ENCODE results near the gene NFKBIL1.
"Not testable (repeated sequence)": the region's sequence is repeated elsewhere in the genome, so short reads cannot be mapped to it uniquely, and the experiment has no call there.

NFKBIL1 gene

GRCh38 chr6:31551371-31551770 lies 4.0 kb downstream of the NFKBIL1 start:
- H3K27ac ChIP-seq (ENCODE audit: low read length); H3K27me3 ChIP-seq (ENCODE audit: low read depth, low read length); H3K9me3 ChIP-seq (ENCODE audit: control insufficient read depth in 1 of 2, low read length in 2 of 2); H3K4me3 ChIP-seq (ENCODE audit: low read depth in 1 of 2, low read length in 2 of 2): not testable (repeated sequence)
- H3K4me1 ChIP-seq (ENCODE audit: control insufficient read depth in 1 of 2, insufficient read depth in 2 of 2, low read length in 2 of 2), result peaks cover 4 to 19% of the 10 kb centered on the region in 2 donors
- H3K36me3 ChIP-seq (ENCODE audit: control insufficient read depth in 1 of 2, insufficient read depth in 2 of 2, low read length in 2 of 2), result peaks cover 12 to 13% of the 10 kb centered on the region in 2 donors

- Histone ChIP-seq H3K27ac (ENCODE audit: low read length) (no peak overlapping the region), H3K4me3 (ENCODE audit: low read depth in 1 of 2, low read length in 2 of 2) (no peak overlapping the region), H3K9me3 (ENCODE audit: control insufficient read depth in 1 of 2, low read length in 2 of 2) (no peaks in the 10 kb centered on the region), H3K27me3 (ENCODE audit: low read depth, low read length) (no peaks in the 10 kb centered on the region), H3K36me3 (ENCODE audit: control insufficient read depth in 1 of 2, insufficient read depth in 2 of 2, low read length in 2 of 2) (peaks cover 10 to 36% of the 10 kb centered on the region in 2 donors), H3K4me1 (ENCODE audit: control insufficient read depth in 1 of 2, insufficient read depth in 2 of 2, low read length in 2 of 2) (peaks cover 0 to 8% of the 10 kb centered on the region in 2 donors)
These were observed 8.9 kb downstream of the NFKBIL1 start for GRCh38 chr6:31556307-31556706.

- Histone ChIP-seq H3K27ac (ENCODE audit: low read length) (no peak overlapping the region), H3K4me3 (ENCODE audit: low read depth in 1 of 2, low read length in 2 of 2) (no peak overlapping the region), H3K36me3 (ENCODE audit: control insufficient read depth in 1 of 2, insufficient read depth in 2 of 2, low read length in 2 of 2) (peaks cover 10 to 36% of the 10 kb centered on the region in 2 donors), H3K9me3 (ENCODE audit: control insufficient read depth in 1 of 2, low read length in 2 of 2) (no peaks in the 10 kb centered on the region), H3K4me1 (ENCODE audit: control insufficient read depth in 1 of 2, insufficient read depth in 2 of 2, low read length in 2 of 2) (peaks cover 0 to 8% of the 10 kb centered on the region in 2 donors), H3K27me3 (ENCODE audit: low read depth, low read length) (no peaks in the 10 kb centered on the region)
These were observed 10.3 kb downstream of the NFKBIL1 start for GRCh38 chr6:31557443-31558317.

- no peak overlapping the region for H3K27ac ChIP-seq (ENCODE audit: low read length)
- peaks cover 10 to 36% of the 10 kb centered on the region in 2 donors for H3K36me3 ChIP-seq (ENCODE audit: control insufficient read depth in 1 of 2, insufficient read depth in 2 of 2, low read length in 2 of 2)
- no peaks in the 10 kb centered on the region for H3K27me3 ChIP-seq (ENCODE audit: low read depth, low read length)
- H3K4me1 ChIP-seq (ENCODE audit: control insufficient read depth in 1 of 2, insufficient read depth in 2 of 2, low read length in 2 of 2), result peaks cover 0 to 8% of the 10 kb centered on the region in 2 donors
- H3K9me3 ChIP-seq (ENCODE audit: control insufficient read depth in 1 of 2, low read length in 2 of 2), result no peaks in the 10 kb centered on the region
- no peak overlapping the region for H3K4me3 ChIP-seq (ENCODE audit: low read depth in 1 of 2, low read length in 2 of 2)
These were observed 10.9 kb downstream of the NFKBIL1 start for GRCh38 chr6:31558318-31558625.

- Histone ChIP-seq H3K27ac (ENCODE audit: low read length) (peak overlapping the region; percentile 0), H3K4me1 (ENCODE audit: control insufficient read depth in 1 of 2, insufficient read depth in 2 of 2, low read length in 2 of 2) (peaks cover 0 to 8% of the 10 kb centered on the region in 2 donors), H3K4me3 (ENCODE audit: low read depth in 1 of 2, low read length in 2 of 2) (no peak overlapping the region), H3K9me3 (ENCODE audit: control insufficient read depth in 1 of 2, low read length in 2 of 2) (no peaks in the 10 kb centered on the region), H3K27me3 (ENCODE audit: low read depth, low read length) (no peaks in the 10 kb centered on the region), H3K36me3 (ENCODE audit: control insufficient read depth in 1 of 2, insufficient read depth in 2 of 2, low read length in 2 of 2) (peaks cover 10 to 36% of the 10 kb centered on the region in 2 donors)
These were observed 11.5 kb downstream of the NFKBIL1 start for GRCh38 chr6:31558631-31559500.

- Histone ChIP-seq H3K9me3 (ENCODE audit: control insufficient read depth in 1 of 2, low read length in 2 of 2) (no peaks in the 10 kb centered on the region), H3K36me3 (ENCODE audit: control insufficient read depth in 1 of 2, insufficient read depth in 2 of 2, low read length in 2 of 2) (peaks cover 10 to 36% of the 10 kb centered on the region in 2 donors), H3K4me1 (ENCODE audit: control insufficient read depth in 1 of 2, insufficient read depth in 2 of 2, low read length in 2 of 2) (peaks cover 0 to 8% of the 10 kb centered on the region in 2 donors), H3K4me3 (ENCODE audit: low read depth in 1 of 2, low read length in 2 of 2) (no peak overlapping the region), H3K27ac (ENCODE audit: low read length) (peak overlapping the region; percentile 0), H3K27me3 (ENCODE audit: low read depth, low read length) (no peaks in the 10 kb centered on the region)
These were observed 12.2 kb downstream of the NFKBIL1 start for GRCh38 chr6:31559606-31559957.

- H3K4me3 ChIP-seq (ENCODE audit: low read depth in 1 of 2, low read length in 2 of 2), result no peak overlapping the region
- no peaks in the 10 kb centered on the region for H3K27me3 ChIP-seq (ENCODE audit: low read depth, low read length)
- H3K27ac ChIP-seq (ENCODE audit: low read length), result peak overlapping the region; percentile 0
- peaks cover 0 to 8% of the 10 kb centered on the region in 2 donors for H3K4me1 ChIP-seq (ENCODE audit: control insufficient read depth in 1 of 2, insufficient read depth in 2 of 2, low read length in 2 of 2)
- H3K36me3 ChIP-seq (ENCODE audit: control insufficient read depth in 1 of 2, insufficient read depth in 2 of 2, low read length in 2 of 2), result peaks cover 10 to 36% of the 10 kb centered on the region in 2 donors
- H3K9me3 ChIP-seq (ENCODE audit: control insufficient read depth in 1 of 2, low read length in 2 of 2), result no peaks in the 10 kb centered on the region
These were observed 12.7 kb downstream of the NFKBIL1 start for GRCh38 chr6:31559958-31560696.

- Histone ChIP-seq H3K27me3 (ENCODE audit: low read depth, low read length) (no peaks in the 10 kb centered on the region), H3K4me3 (ENCODE audit: low read depth in 1 of 2, low read length in 2 of 2) (no peak overlapping the region), H3K27ac (ENCODE audit: low read length) (no peak overlapping the region), H3K36me3 (ENCODE audit: control insufficient read depth in 1 of 2, insufficient read depth in 2 of 2, low read length in 2 of 2) (peaks cover 10 to 36% of the 10 kb centered on the region in 2 donors), H3K9me3 (ENCODE audit: control insufficient read depth in 1 of 2, low read length in 2 of 2) (no peaks in the 10 kb centered on the region), H3K4me1 (ENCODE audit: control insufficient read depth in 1 of 2, insufficient read depth in 2 of 2, low read length in 2 of 2) (peaks cover 0 to 8% of the 10 kb centered on the region in 2 donors)
These were observed 13.3 kb downstream of the NFKBIL1 start for GRCh38 chr6:31560697-31561058.

GRCh38 chr6:31567531-31568370 lies 20.3 kb downstream of the NFKBIL1 start:
- Histone ChIP-seq H3K27me3 (ENCODE audit: low read depth, low read length) (no peaks in the 10 kb centered on the region), H3K4me1 (ENCODE audit: control insufficient read depth in 1 of 2, insufficient read depth in 2 of 2, low read length in 2 of 2) (no peaks in the 10 kb centered on the region), H3K36me3 (ENCODE audit: control insufficient read depth in 1 of 2, insufficient read depth in 2 of 2, low read length in 2 of 2) (no peaks in the 10 kb centered on the region), H3K27ac (ENCODE audit: low read length) (no peak overlapping the region), H3K4me3 (ENCODE audit: low read depth in 1 of 2, low read length in 2 of 2) (no peak overlapping the region), H3K9me3 (ENCODE audit: control insufficient read depth in 1 of 2, low read length in 2 of 2) (no peaks in the 10 kb centered on the region)

- H3K27ac ChIP-seq (ENCODE audit: low read length), result no peak overlapping the region
- H3K36me3 ChIP-seq (ENCODE audit: control insufficient read depth in 1 of 2, insufficient read depth in 2 of 2, low read length in 2 of 2), result no peaks in the 10 kb centered on the region
- no peak overlapping the region for H3K4me3 ChIP-seq (ENCODE audit: low read depth in 1 of 2, low read length in 2 of 2)
- H3K4me1 ChIP-seq (ENCODE audit: control insufficient read depth in 1 of 2, insufficient read depth in 2 of 2, low read length in 2 of 2), result no peaks in the 10 kb centered on the region
- no peaks in the 10 kb centered on the region for H3K9me3 ChIP-seq (ENCODE audit: control insufficient read depth in 1 of 2, low read length in 2 of 2)
- H3K27me3 ChIP-seq (ENCODE audit: low read depth, low read length), result no peaks in the 10 kb centered on the region
These were observed 21.1 kb downstream of the NFKBIL1 start for GRCh38 chr6:31568537-31568961.

Measured in muscle layer of duodenum (tissue), 2 donors.